ENCODE measurements around the gene ALPL. TPM values are rescaled to one million over a fixed set of nuclear protein-coding genes. Genes with fewer than 3 reads are reported as not detected.
"Not testable (repeated sequence)": the region's sequence is repeated elsewhere in the genome, so short reads cannot be mapped to it uniquely, and the experiment has no call there.

ALPL gene
- total and polyA plus RNA-seq, 7 donors = 0.73 to 2.0 (median 1.3) TPM

DNA sequence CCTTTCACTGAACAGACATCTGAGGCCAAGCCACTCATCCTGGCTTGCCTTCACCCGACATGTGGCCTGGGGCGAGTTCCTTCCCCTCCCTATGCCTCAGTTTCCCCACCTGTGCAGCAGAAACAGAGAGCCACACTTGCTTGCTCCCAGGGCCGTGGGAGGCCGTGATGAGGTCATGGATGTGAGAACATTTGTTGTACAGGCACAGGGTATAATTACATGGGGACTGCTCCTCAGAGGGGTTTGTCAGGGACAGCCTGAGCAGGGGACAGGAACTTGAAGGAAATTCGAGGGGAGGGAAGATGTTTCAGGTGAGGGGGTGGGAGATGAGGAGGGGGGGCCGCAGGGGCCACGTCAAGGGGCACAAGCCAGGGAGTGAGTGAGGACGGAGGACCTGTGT, 56.1 kb downstream of the ALPL start:
- intact Hi-C loops (cut with DNase I) = no loop called here
- DNase-seq = no peak

GRCh38 chr1:21566361-21566760, 57.1 kb downstream of the ALPL start:
- H3K27ac ChIP-seq; H3K4me3 ChIP-seq; H3K36me3 ChIP-seq (ENCODE audit: insufficient read depth in 1 of 2, low read depth in 1 of 2); intact Hi-C loops (cut with DNase I); H3K9me3 ChIP-seq; H3K4me1 ChIP-seq; H3K27me3 ChIP-seq (ENCODE audit: insufficient read depth in 3 of 3, low read length in 2 of 3); ATAC-seq: not testable (repeated sequence)
- peak in 1 of 2 donors; percentile 9 for DNase-seq
- WGBS, 3 donors = 92 to 96% (median 94%) methylated on average over 15 of the region's 15 CpGs

More for the DNA sequence above, 56.1 kb downstream of the ALPL start:
- H3K27me3 ChIP-seq (ENCODE audit: insufficient read depth in 3 of 3, low read length in 2 of 3) = peaks cover 0 to 6% (median 5%) of the 10 kb centered on the region in 3 donors
- no peak for ATAC-seq
- TF ChIP-seq, protein P1, sequence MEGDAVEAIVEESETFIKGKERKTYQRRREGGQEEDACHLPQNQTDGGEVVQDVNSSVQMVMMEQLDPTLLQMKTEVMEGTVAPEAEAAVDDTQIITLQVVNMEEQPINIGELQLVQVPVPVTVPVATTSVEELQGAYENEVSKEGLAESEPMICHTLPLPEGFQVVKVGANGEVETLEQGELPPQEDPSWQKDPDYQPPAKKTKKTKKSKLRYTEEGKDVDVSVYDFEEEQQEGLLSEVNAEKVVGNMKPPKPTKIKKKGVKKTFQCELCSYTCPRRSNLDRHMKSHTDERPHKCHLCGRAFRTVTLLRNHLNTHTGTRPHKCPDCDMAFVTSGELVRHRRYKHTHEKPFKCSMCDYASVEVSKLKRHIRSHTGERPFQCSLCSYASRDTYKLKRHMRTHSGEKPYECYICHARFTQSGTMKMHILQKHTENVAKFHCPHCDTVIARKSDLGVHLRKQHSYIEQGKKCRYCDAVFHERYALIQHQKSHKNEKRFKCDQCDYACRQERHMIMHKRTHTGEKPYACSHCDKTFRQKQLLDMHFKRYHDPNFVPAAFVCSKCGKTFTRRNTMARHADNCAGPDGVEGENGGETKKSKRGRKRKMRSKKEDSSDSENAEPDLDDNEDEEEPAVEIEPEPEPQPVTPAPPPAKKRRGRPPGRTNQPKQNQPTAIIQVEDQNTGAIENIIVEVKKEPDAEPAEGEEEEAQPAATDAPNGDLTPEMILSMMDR (IDR thresholded peaks at IDR 0.05) = no peak
- no peak overlapping the region for H3K4me3 ChIP-seq
- 47 to 56% (median 55%) methylated on average over 8 of the region's 8 CpGs for WGBS, 3 donors
- no peak overlapping the region for H3K27ac ChIP-seq
- no peaks in the 10 kb centered on the region for H3K9me3 ChIP-seq
- no peaks in the 10 kb centered on the region for H3K36me3 ChIP-seq (ENCODE audit: insufficient read depth in 1 of 2, low read depth in 1 of 2)
- H3K4me1 ChIP-seq = no peaks in the 10 kb centered on the region

DNA sequence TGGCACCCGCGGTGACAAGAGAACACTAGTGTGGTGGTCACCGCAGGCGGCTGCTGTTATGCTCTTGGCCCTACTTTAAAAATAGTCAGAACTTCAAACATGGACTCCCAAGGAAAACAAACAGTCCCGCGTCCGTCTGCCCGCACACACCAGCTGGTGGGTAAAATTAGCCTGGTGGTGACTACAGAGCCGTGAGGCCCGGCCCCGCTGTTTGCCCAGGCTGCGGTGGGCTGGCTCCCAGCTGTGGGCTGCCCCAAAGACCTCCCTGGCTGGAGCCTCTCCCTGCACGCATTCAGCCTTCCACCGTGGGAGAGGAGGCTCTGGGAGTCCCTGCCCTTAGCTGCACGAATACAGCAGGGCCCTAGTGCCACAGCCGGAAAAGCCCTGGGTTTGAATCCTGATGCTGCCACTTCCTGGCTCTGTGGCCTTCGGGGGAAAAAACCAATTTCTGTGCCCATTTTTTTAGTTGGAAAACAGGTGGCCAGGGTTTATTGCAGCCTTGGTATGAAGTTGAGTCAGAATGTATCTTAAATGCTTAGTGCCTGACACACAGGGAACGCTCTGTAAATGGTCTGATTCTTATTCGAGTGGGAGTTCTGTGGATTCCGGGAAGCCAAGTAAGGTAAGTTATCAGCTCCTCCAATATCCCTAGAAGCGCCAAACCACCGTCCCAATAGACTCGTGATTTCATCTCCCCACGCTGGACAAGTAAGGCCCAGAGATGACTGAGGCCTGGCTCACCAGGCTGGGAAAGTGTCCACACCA, 58.2 kb downstream of the ALPL start:
- H3K27ac ChIP-seq = no peak overlapping the region
- no peak for DNase-seq

GRCh38 chr1:21568006-21568746, 59.0 kb downstream of the ALPL start:
- no peak for ATAC-seq
- Histone ChIP-seq H3K36me3 (ENCODE audit: insufficient read depth in 1 of 2, low read depth in 1 of 2) (no peaks in the 10 kb centered on the region), H3K4me1 (no peaks in the 10 kb centered on the region), H3K27ac (no peak overlapping the region), H3K4me3 (no peak overlapping the region), H3K27me3 (ENCODE audit: insufficient read depth in 3 of 3, low read length in 2 of 3) (peaks cover 0 to 5% (median 0%) of the 10 kb centered on the region in 3 donors), H3K9me3 (peaks cover 5% of the 10 kb centered on the region)
- WGBS, 3 donors = 86 to 89% (median 89%) methylated on average over 15 of the region's 15 CpGs
- peak in 1 of 2 donors; percentile 8 for DNase-seq
- TF ChIP-seq, protein P1 (IDR thresholded peaks at IDR 0.05) = no peak
- intact Hi-C loops (cut with DNase I) = no loop called here

More for the DNA sequence above, 58.2 kb downstream of the ALPL start:
- Histone ChIP-seq H3K27me3 (ENCODE audit: insufficient read depth in 3 of 3, low read length in 2 of 3) (peaks cover 0 to 5% (median 0%) of the 10 kb centered on the region in 3 donors), H3K36me3 (ENCODE audit: insufficient read depth in 1 of 2, low read depth in 1 of 2) (no peaks in the 10 kb centered on the region), H3K9me3 (peaks cover 5% of the 10 kb centered on the region), H3K4me3 (no peak overlapping the region), H3K4me1 (no peaks in the 10 kb centered on the region)
- TF ChIP-seq, protein P1 (IDR thresholded peaks at IDR 0.05) = no peak
- 60 to 69% (median 61%) methylated on average over 24 of the region's 24 CpGs for WGBS, 3 donors
- intact Hi-C loops (cut with DNase I) = no loop called here
- no peak for ATAC-seq

DNA sequence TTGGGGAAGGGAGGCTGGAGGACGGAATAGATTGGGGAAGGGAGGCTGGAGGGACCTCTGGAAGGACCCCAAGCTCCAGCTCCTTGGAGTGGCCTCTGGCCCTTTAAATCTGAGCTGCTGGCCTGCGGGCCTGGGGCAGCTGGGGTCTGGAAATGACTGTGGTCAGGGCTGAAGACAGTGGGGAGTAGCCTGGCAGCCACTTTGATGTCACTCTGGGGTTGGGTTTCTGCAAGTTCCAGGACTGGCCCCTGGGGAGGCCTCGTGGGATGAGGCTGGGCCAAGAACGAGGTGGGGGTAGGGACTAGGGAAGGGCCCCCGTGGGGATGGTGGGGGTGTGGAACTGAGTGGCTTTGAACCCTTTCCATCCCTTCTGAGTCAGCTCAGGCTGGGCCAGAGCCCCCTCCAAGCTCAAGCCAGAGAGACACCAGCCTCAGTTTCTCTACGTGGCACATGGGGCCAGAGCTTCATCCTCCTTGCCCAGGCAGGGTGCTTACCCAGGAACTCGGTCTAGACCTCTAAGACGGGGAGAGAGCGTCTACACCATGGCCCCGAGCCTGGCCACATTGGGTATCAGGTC, 59.7 kb downstream of the ALPL start:
- H3K4me3 ChIP-seq = no peak overlapping the region
- TF ChIP-seq, protein P1 (IDR thresholded peaks at IDR 0.05) = no peak
- no peak overlapping the region for H3K27ac ChIP-seq
- intact Hi-C loops (cut with DNase I) = no loop called here
- 71 to 75% (median 73%) methylated on average over 8 to 10 of the region's 10 CpGs for WGBS, 3 donors
- no peaks in the 10 kb centered on the region for H3K36me3 ChIP-seq (ENCODE audit: insufficient read depth in 1 of 2, low read depth in 1 of 2)
- H3K4me1 ChIP-seq = no peaks in the 10 kb centered on the region
- H3K9me3 ChIP-seq = peaks cover 5% of the 10 kb centered on the region
- DNase-seq (no peak), ATAC-seq (no peak)
- peaks cover 0 to 8% (median 0%) of the 10 kb centered on the region in 3 donors for H3K27me3 ChIP-seq (ENCODE audit: insufficient read depth in 3 of 3, low read length in 2 of 3)
